HG02852 (cell line): ENCODE data around the gene PKHD1.

ENCODE experiments used
- ATAC-seq: cut with Tn5 transposase; IDR thresholded peaks from one replicate; pipeline ENCODE4 v1.9.1; 2021; ENCODE audit warnings: mild to moderate bottlenecking, moderate library complexity; ENCODE audit not compliant: unreplicated experiment

Gene PKHD1

DNA sequence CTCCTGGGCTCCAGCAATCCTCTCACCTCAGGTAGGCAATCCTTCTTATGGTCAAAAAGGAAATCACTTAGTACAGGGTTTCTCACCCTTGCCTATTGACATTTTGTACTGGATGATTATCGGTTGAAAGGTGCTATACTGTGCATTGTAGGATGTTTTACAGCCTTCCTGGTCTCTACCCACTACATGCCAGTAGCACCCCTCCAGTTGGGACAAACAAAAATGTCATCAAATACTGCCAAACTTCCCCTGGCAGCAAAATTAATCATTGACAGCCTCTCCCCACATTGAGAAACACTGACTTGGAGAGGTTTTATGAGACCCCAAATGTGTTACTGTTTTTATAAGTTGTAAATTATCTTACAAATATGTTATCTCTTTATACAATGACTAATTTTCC, 368.1 kb downstream of the PKHD1 start:
- ATAC-seq = no peak

- no peak for ATAC-seq
Measured at GRCh38 chr6:51718533-51718932, 368.9 kb downstream of the PKHD1 start.

- no peak for ATAC-seq
Measured at GRCh38 chr6:51717477-51717876, 369.9 kb downstream of the PKHD1 start.

GRCh38 chr6:51711876-51712275, 375.5 kb downstream of the PKHD1 start:
- ATAC-seq = no peak

GRCh38 chr6:51706086-51706485, 381.3 kb downstream of the PKHD1 start:
- ATAC-seq = no peak

- no peak for ATAC-seq
Measured at GRCh38 chr6:51704932-51705540, 382.4 kb downstream of the PKHD1 start.

DNA sequence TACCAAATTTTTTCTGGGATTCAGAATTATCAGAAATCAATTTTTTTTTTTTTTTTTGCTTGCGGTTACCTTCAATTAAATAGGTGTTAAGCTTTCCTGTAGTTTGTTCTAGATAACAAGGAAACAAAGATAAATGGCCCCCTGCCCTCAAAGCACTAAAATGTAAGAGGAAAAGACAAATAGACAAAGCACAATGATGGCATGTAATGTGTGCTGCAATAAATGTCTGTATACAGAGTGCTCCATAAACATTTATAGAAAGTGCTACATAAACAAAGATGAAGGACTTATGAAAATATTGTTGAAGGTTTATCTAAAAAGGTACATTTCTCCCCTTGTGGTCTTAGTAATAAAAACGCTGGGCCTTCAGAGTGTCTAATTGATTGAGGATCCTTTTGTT, 384.6 kb downstream of the PKHD1 start:
- ATAC-seq = no peak

DNA sequence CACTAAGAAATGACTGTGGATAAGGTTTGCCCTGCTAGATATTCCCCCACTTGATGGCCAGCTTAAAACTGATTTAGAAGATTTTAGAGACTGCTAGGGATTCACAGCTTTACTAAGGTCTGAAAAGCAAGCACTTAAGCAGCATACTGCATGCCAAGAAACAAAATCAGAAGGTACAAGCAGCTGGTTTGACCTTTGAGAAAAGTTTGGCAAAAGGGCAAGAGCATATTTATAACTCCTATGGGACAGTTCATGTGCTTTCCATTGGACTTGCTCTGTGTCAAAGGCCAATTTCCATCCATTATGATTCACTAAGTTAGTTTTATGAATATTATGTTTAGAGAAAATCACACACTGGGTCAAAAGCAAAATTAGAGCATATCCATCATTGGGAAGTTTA, 402.8 kb downstream of the PKHD1 start:
- no peak for ATAC-seq

- ATAC-seq = no peak
Measured at GRCh38 chr6:51684038-51684437, 403.4 kb downstream of the PKHD1 start.

- peak; percentile 85 for ATAC-seq
Measured at GRCh38 chr6:51678905-51679620, 408.4 kb downstream of the PKHD1 start.

- ATAC-seq = no peak
Measured at GRCh38 chr6:51678274-51678673, 409.1 kb downstream of the PKHD1 start.

- ATAC-seq = no peak
Measured at GRCh38 chr6:51675922-51676275, 411.5 kb downstream of the PKHD1 start.

DNA sequence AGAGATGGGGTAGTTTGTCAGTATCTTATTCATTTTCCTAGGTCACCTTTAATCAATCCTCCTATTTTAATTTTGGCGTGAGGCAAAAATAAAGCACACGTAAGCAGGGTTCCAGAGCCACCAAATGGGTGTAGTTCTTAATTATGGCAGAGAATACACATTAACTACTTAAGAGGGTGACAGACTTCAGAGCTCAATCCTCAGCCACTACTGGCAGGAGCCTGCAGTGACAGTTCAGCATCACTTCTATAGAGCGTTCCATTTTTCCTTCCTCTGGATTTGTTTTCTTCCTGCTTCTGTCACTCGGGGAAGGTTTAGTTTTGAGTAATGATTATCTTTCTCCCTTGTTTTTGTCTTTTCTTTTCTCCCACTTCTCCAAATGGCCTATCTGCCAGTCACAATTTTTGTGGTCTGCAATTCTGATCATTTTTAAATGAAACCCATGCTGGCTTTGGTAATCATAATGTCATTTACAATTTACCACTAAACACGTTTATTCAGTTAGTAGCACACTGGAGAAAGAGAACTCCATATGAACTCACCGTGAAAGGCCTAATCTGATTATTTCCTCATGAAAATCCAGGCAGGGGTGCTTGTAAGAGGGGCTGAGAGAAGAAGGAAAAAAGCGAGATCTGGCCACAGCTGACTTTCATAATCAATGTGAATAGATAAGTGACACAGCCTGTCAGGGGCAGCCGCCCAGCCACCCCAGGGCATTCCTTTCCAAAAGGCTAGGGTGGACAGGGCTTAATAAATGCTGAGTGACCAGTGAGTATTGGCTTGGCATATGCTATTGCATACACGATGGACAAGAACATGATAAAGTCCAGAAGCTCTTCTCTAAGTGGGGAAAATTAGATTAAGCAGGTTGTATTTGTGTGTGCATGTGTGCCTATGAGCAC, 412.1 kb downstream of the PKHD1 start:
- no peak for ATAC-seq

GRCh38 chr6:51663525-51663924, 423.9 kb downstream of the PKHD1 start:
- ATAC-seq = no peak

GRCh38 chr6:51660767-51661166, 426.6 kb downstream of the PKHD1 start:
- no peak for ATAC-seq

GRCh38 chr6:51657491-51657890, 429.9 kb downstream of the PKHD1 start:
- no peak for ATAC-seq

DNA sequence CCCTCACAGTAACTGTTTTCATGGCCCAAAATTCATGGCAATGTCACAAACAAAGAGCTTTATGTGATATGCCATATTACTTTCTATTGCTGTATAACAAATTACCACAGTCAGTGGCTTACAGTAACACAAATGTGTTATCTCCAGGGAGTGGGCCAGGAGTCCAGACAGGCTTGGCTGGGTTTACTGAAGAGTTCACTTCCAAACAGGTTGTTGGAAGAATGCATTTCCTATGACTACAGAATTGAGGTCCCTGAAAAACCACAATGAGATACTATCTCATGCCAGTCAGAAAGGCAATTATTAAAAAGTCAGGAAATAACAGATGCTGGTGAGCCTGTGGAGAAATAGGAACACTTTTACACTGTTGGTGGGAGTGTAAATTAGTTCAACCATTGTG, 431.9 kb downstream of the PKHD1 start:
- ATAC-seq = no peak

- ATAC-seq = no peak
Measured at GRCh38 chr6:51654647-51655046, 432.8 kb downstream of the PKHD1 start.

GRCh38 chr6:51651132-51651817, 436.1 kb downstream of the PKHD1 start:
- no peak for ATAC-seq

DNA sequence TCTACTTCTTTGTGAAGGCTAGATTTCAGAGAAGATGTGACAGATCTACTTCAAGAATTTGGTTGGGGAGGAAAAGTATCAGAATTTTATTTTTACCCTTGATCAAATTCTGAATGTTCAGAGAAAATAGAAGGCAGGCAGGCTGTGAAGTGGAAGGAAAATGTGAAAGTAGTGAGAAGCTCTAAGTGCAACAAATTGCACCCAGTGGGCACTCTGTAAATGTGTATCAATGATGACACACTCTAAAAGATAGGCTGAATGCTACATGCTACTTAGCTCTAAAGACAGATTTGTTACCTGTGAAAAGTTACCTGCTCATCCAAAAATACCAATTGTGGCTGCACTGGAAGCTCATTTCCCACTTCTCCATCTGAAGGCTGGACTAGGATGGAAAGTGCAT, 438.6 kb downstream of the PKHD1 start:
- ATAC-seq = no peak

DNA sequence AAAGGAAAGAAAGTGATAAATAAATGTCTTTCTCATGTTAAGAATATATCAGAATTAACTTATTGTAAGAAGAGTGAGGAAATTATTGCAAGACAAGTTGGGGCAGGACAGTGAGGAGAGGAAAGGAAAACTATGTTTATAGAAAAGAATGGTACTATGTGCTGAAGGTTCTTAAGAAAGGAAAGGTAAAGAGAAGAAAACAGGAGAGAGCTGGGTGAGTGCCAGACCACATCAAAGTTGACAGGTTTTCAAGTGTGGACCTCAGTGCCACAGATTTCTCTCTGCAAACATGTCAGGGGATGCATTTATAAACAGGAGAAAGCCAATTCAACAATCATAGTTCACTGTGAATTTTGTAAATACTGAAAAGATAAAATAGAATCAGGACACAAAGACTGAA, 439.2 kb downstream of the PKHD1 start:
- no peak for ATAC-seq
